B cell (primary cell): ENCODE data around the gene CDK2. TPM values are rescaled to one million over a fixed set of nuclear protein-coding genes. Genes with fewer than 3 reads are reported as not detected.

ENCODE experiments used
- ATAC-seq: fragments of 200-7000 bp; cut with Tn5 transposase; one replicate; pipeline ENCODE4 v1.10.0; 2021; ENCODE audit warnings: low read depth, mild to moderate bottlenecking, moderate number of reproducible peaks, moderate library complexity
- CTCF ChIA-PET: fragments of 350-600 bp; sonication (Branson Sonifier 250); formaldehyde crosslinking; loops from one replicate; lab custom pipeline; 2021; ENCODE audit warnings: antibody characterized with exemption, inconsistent platforms; lab: Charles Lee
- POLR2A ChIA-PET: fragments of 350-600 bp; sonication (Branson Sonifier 250); formaldehyde crosslinking; loops from one replicate; lab custom pipeline; 2021; ENCODE audit warnings: antibody characterized with exemption; lab: Charles Lee
- DNase-seq: peaks from one replicate; pipeline ENCODE4 v3.0.0; 2013
- H2AFZ ChIP-seq: 2 replicates; pipeline ENCODE4 v1.6.1; 2012; ENCODE audit warnings: mild to moderate bottlenecking, low read depth, low read length; ENCODE audit not compliant: insufficient read depth, poor library complexity, severe bottlenecking
- H3K27ac ChIP-seq, 2 donors: 1 replicate in 1 of 2; 2 replicates in 1 of 2; pipeline ENCODE4 v1.5.1; 2012 to 2013; ENCODE audit warnings: low read length in 2 of 2, mild to moderate bottlenecking in 2 of 2, moderate library complexity in 1 of 2
- H3K27me3 ChIP-seq, 4 experiments: fragments of 200-600 bp in 1 of 4; sonication (generic) in 1 of 4; replicated peaks in 1 of 4; 1 replicate in 2 of 4; 2 replicates in 2 of 4; pipeline versions ENCODE4 v1.6.1 to v1.7.0; 2013 to 2016; ENCODE audit warnings: low read length in 3 of 4, mild to moderate bottlenecking in 2 of 4, mixed read lengths in 1 of 4, moderate library complexity in 1 of 4; ENCODE audit not compliant: insufficient read depth in 4 of 4, control insufficient read depth in 3 of 4; ENCODE audit errors: control extremely low read depth in 1 of 4
- H3K36me3 ChIP-seq, 2 experiments: replicated peaks in 1 of 2; 1 replicate in 1 of 2; 2 replicates in 1 of 2; pipeline versions ENCODE4 v1.6.1 to v1.7.1; 2013; ENCODE audit warnings: low read length in 1 of 2; ENCODE audit not compliant: insufficient read depth in 2 of 2, control insufficient read depth in 1 of 2; ENCODE audit errors: control extremely low read depth in 1 of 2, extremely low read depth in 1 of 2
- H3K4me1 ChIP-seq, 2 donors: fragments of 200-600 bp in 1 of 2; sonication (generic) in 1 of 2; 1 replicate in 1 of 2; 2 replicates in 1 of 2; pipeline versions ENCODE4 v1.5.1 to v1.6.1; 2013 to 2017; ENCODE audit warnings: low read length in 2 of 2; ENCODE audit not compliant: control insufficient read depth in 2 of 2, insufficient read depth in 2 of 2
- H3K4me2 ChIP-seq: replicated peaks from 2 replicates; pipeline ENCODE3; 2012; ENCODE audit warnings: mild to moderate bottlenecking, low read depth, low read length; ENCODE audit not compliant: poor library complexity, severe bottlenecking
- H3K4me3 ChIP-seq, 5 experiments: fragments of 200-600 bp in 1 of 5; sonication (generic) in 1 of 5; 1 replicate in 3 of 5; 2 replicates in 2 of 5; pipeline versions ENCODE4 v1.5.1 to v1.7.0; 2011 to 2016; ENCODE audit warnings: low read length in 4 of 5, mild to moderate bottlenecking in 4 of 5, low read depth in 2 of 5, control low read depth in 1 of 5, moderate library complexity in 1 of 5; ENCODE audit not compliant: insufficient read depth in 1 of 5; ENCODE audit errors: control extremely low read depth in 1 of 5, extremely low read depth in 1 of 5
- H3K79me2 ChIP-seq: fragments of 200-600 bp; sonication (generic); one replicate; pipeline ENCODE4 v1.6.0; 2016; ENCODE audit warnings: low read length; ENCODE audit not compliant: control insufficient read depth, insufficient read depth
- H3K9ac ChIP-seq: fragments of 200-600 bp; sonication (generic); 2 replicates; pipeline ENCODE4 v1.6.1; 2017; ENCODE audit warnings: mild to moderate bottlenecking, low read length, moderate library complexity
- H3K9me3 ChIP-seq, 3 donors: one replicate each; pipeline versions ENCODE4 v1.6.1 to v1.7.1; 2013; ENCODE audit warnings: low read length in 2 of 3; ENCODE audit not compliant: control insufficient read depth in 2 of 3, insufficient read depth in 1 of 3; ENCODE audit errors: control extremely low read depth in 1 of 3
- H4K20me1 ChIP-seq: 2 replicates; pipeline ENCODE4 v1.6.0; 2012; ENCODE audit warnings: mild to moderate bottlenecking, low read length; ENCODE audit not compliant: insufficient read depth, control insufficient read depth, poor library complexity, severe bottlenecking
- H3K27ac Mint-ChIP-seq: one replicate; pipeline ENCODE4 v1.8.0; 2021; ENCODE audit warnings: mixed read lengths
- H3K27me3 Mint-ChIP-seq: one replicate; pipeline ENCODE4 v1.8.0; 2021; ENCODE audit warnings: mixed read lengths
- H3K4me1 Mint-ChIP-seq: one replicate; pipeline ENCODE4 v1.8.0; 2021; ENCODE audit warnings: mixed read lengths
- H3K4me3 Mint-ChIP-seq: one replicate; pipeline ENCODE4 v1.8.0; 2021; ENCODE audit warnings: mixed read lengths
- H3K9me3 Mint-ChIP-seq: one replicate; pipeline ENCODE4 v1.8.0; 2022; ENCODE audit warnings: mixed read lengths; ENCODE audit not compliant: insufficient read depth
- CTCF ChIP-seq: fragments of 200-600 bp; IDR thresholded peaks from one replicate; pipeline ENCODE4 v1.8.0; 2022; ENCODE audit warnings: antibody characterized with exemption, mild to moderate bottlenecking
- EZH2 ChIP-seq: IDR thresholded peaks from 2 replicates; pipeline ENCODE4 v1.6.1; 2012; ENCODE audit warnings: borderline replicate concordance, low read depth, mild to moderate bottlenecking, moderate library complexity, low read length; ENCODE audit not compliant: insufficient read depth, poor library complexity, severe bottlenecking
- WGBS: methylation state at CpG from one replicate; pipeline ENCODE4 v1.1.5; 2013; ENCODE audit warnings: missing lambda C conversion rate; ENCODE audit not compliant: insufficient coverage; 5-methylcytosine and 5-hydroxymethylcytosine counted together
- intact Hi-C: fragments of 100-400 bp; cut with micrococcal nuclease; formaldehyde crosslinking; loops from one replicate; pipeline ENCODE4 v1.10.0; 2022
- polyA plus RNA-seq: library from polyadenylated mRNA; depleted of rRNA; stranded (reverse); fragments of >200 nt; gene quantifications from 2 replicates; pipeline ENCODE4 v1.2.3, GENCODE V29; 2012
- total RNA-seq, 2 donors: library from RNA; stranded (reverse); fragments of 120-200 nt in 1 of 2; gene quantifications; 1 replicate in 1 of 2; 2 replicates in 1 of 2; pipeline versions ENCODE4 v1.2.3 to v1.2.4, GENCODE V29; 2013 to 2022

Gene CDK2
- total and polyA plus RNA-seq, 2 donors (not counting 1 experiment from before 2014, with no cell fraction given): 10.8 to 32.8 TPM

GRCh38 chr12:55932551-55932910 is 34.1 kb upstream of the CDK2 start:
- H2AFZ ChIP-seq: peak overlapping the region; percentile 73
- TF ChIP-seq CTCF (no peak), EZH2 (no peak)

GRCh38 chr12:55933169-55933798 is 33.3 kb upstream of the CDK2 start:
- Histone ChIP-seq H3K4me2 (peak overlapping the region; percentile 88), H3K27ac (peak overlapping the region; percentile 77 to 92), H3K27me3 (no peaks in the 10 kb centered on the region), H2AFZ (peak overlapping the region; percentile 73), H3K4me3 (peak overlapping the region in 3 of 5 experiments; percentile 84 to 94 (median 93)), H4K20me1 (peaks cover 21% of the 10 kb centered on the region), H3K9me3 (no peaks in the 10 kb centered on the region), H3K4me1 (peaks cover 45 to 53% of the 10 kb centered on the region in 2 donors), H3K9ac (peak overlapping the region; percentile 73), H3K79me2 (peaks cover 50% of the 10 kb centered on the region), H3K36me3 (peaks cover 0 to 44% of the 10 kb centered on the region in 2 experiments)
- peak overlapping the region; percentile 76 for H3K27ac Mint-ChIP-seq
- H3K9me3 Mint-ChIP-seq: no peaks in the 10 kb centered on the region
- no peak for TF ChIP-seq CTCF
- no peak for TF ChIP-seq EZH2
- H3K4me1 Mint-ChIP-seq: peaks cover 58% of the 10 kb centered on the region
- ChIA-PET POLR2A (interaction anchor here (0.9 to 1.2 kb wide), 2 partner anchors 41 to 195 kb away, joined by 3 read pairs; partner anchors contain the start of gene RAB5B), CTCF (interaction anchor here (0.5 to 10.3 kb wide), 10 partner anchors 8 to 440 kb away, joined by 3 to 155 read pairs (median 4); partner anchors contain the start of gene RAB5B)
- ATAC-seq (no peak), DNase-seq (no peak)
- peak overlapping the region; percentile 94 for H3K4me3 Mint-ChIP-seq
- intact Hi-C loops: no loop called here
- H3K27me3 Mint-ChIP-seq: no peaks in the 10 kb centered on the region
- WGBS: 83% methylated on average over 2 of the region's 7 CpGs

More at GRCh38 chr12:55932551-55932910, 34.1 kb upstream of the CDK2 start:
- DNase-seq (peak; percentile 81), ATAC-seq (peak; percentile 43)
- CTCF ChIA-PET: interaction anchor here (0.6 to 10.3 kb wide), 8 partner anchors 9 to 208 kb away, joined by 3 to 155 read pairs (median 4); partner anchors contain the start of gene RAB5B
- Histone ChIP-seq H3K4me3 (peak overlapping the region; percentile 84 to 94 (median 93)), H3K4me2 (peak overlapping the region; percentile 88), H3K9me3 (no peaks in the 10 kb centered on the region), H4K20me1 (peaks cover 21% of the 10 kb centered on the region), H3K9ac (peak overlapping the region; percentile 73), H3K36me3 (peaks cover 0 to 37% of the 10 kb centered on the region in 2 experiments), H3K27ac (peak overlapping the region; percentile 77 to 92), H3K79me2 (peaks cover 50% of the 10 kb centered on the region), H3K27me3 (no peaks in the 10 kb centered on the region), H3K4me1 (peaks cover 45 to 59% of the 10 kb centered on the region in 2 donors)
- WGBS: 40% methylated on average over 1 of the region's 4 CpGs
- Mint-ChIP-seq H3K4me3 (peak overlapping the region; percentile 94), H3K27me3 (no peaks in the 10 kb centered on the region), H3K4me1 (peaks cover 63% of the 10 kb centered on the region), H3K9me3 (no peaks in the 10 kb centered on the region), H3K27ac (peak overlapping the region; percentile 95)
- POLR2A ChIA-PET: interaction anchor here (0.9 to 1.3 kb wide), 4 partner anchors 41 to 194 kb away, joined by 3 to 9 read pairs (median 5); partner anchors contain the start of genes DNAJC14 and RAB5B
- intact Hi-C loops: loop anchor here (1.0 kb wide), 1 partner anchor 109 kb away; the partner anchor contains the start of gene RPS26
